Frontal cortex (tissue), 4 donors: ENCODE measurements around the gene PTGIS. TPM values are rescaled to one million over a fixed set of nuclear protein-coding genes. Genes with fewer than 3 reads are reported as not detected.
"Not testable (repeated sequence)": the region's sequence is repeated elsewhere in the genome, so short reads cannot be mapped to it uniquely, and the experiment has no call there.

ENCODE experiments used
- DNase-seq, 2 donors: peaks; one replicate each; pipeline ENCODE4 v3.0.0; 2012; ENCODE audit warnings: low spot score in 2 of 2
- FAIRE-seq: peaks from 2 replicates; lab custom pipeline; 2012; peaks lifted over from hg19 to GRCh38; lab: Jason Lieb, UNC
- total RNA-seq: library from RNA; depleted of rRNA; stranded (reverse); fragments of >200 nt; gene quantifications from one replicate; pipeline ENCODE4 v1.2.3, GENCODE V29; 2014
- donor health status: control.
- donor health status: control.
- donor health status: control.

PTGIS gene
- 7.7 TPM for total RNA-seq

- FAIRE-seq = no peak
- no peak for DNase-seq
Observed at GRCh38 chr20:49567421-49568277, at the start of gene PTGIS. TSS of gene PTGIS (minus strand) at chr20:49568137. CDS start at chr20:49568116, 21 bp downstream.

GRCh38 chr20:49617394-49617793 is 49.5 kb upstream of the PTGIS start:
- FAIRE-seq, DNase-seq: not testable (repeated sequence)

GRCh38 chr20:49616154-49617007 is 48.4 kb upstream of the PTGIS start:
- DNase-seq = no peak
- no peak for FAIRE-seq

- DNase-seq (no peak), FAIRE-seq (no peak)
Observed at GRCh38 chr20:49615401-49616153, 47.6 kb upstream of the PTGIS start.

GRCh38 chr20:49615051-49615400 is 47.1 kb upstream of the PTGIS start:
- DNase-seq, FAIRE-seq: not testable (repeated sequence)

- DNase-seq (no peak), FAIRE-seq (no peak)
Observed at GRCh38 chr20:49614338-49615050, 46.6 kb upstream of the PTGIS start.

- FAIRE-seq = no peak
- DNase-seq = peak; percentile 71 to 82
Observed at GRCh38 chr20:49612127-49612738, 44.3 kb upstream of the PTGIS start.

GRCh38 chr20:49611539-49612126 is 43.7 kb upstream of the PTGIS start:
- FAIRE-seq, DNase-seq: not testable (repeated sequence)

GRCh38 chr20:49610691-49611538 is 43.0 kb upstream of the PTGIS start:
- FAIRE-seq = no peak
- peak; percentile 67 to 85 for DNase-seq

GRCh38 chr20:49608752-49609670 is 41.1 kb upstream of the PTGIS start:
- DNase-seq = peak; percentile 55 to 76
- FAIRE-seq = no peak

GRCh38 chr20:49607568-49607967 is 39.6 kb upstream of the PTGIS start:
- DNase-seq (no peak), FAIRE-seq (no peak)

- FAIRE-seq (no peak), DNase-seq (no peak)
Observed at GRCh38 chr20:49603209-49603627, 35.3 kb upstream of the PTGIS start.

GRCh38 chr20:49602345-49603208 is 34.6 kb upstream of the PTGIS start:
- DNase-seq (no peak), FAIRE-seq (no peak)

GRCh38 chr20:49601153-49601924 is 33.4 kb upstream of the PTGIS start:
- no peak for DNase-seq
- FAIRE-seq = no peak

GRCh38 chr20:49599746-49600113 is 31.8 kb upstream of the PTGIS start:
- no peak for DNase-seq
- no peak for FAIRE-seq
